Duodenal mucosa (tissue), 2 donors: ENCODE results near the gene RGS4.

Source experiments
- H3K27ac ChIP-seq: one replicate; pipeline ENCODE4 v1.7.0; 2013; ENCODE audit warnings: low read depth, low read length
- H3K27me3 ChIP-seq, 2 donors: one replicate each; pipeline ENCODE4 v1.7.0; 2013; ENCODE audit warnings: low read length in 2 of 2, control low read depth in 1 of 2; ENCODE audit not compliant: insufficient read depth in 2 of 2, control insufficient read depth in 1 of 2
- H3K36me3 ChIP-seq, 2 donors: one replicate each; pipeline ENCODE4 v1.7.0; 2013; ENCODE audit warnings: low read length in 2 of 2, control low read depth in 1 of 2; ENCODE audit not compliant: insufficient read depth in 2 of 2, control insufficient read depth in 1 of 2
- H3K4me1 ChIP-seq, 2 donors: one replicate each; pipeline ENCODE4 v1.7.0; 2013; ENCODE audit warnings: low read length in 2 of 2, control low read depth in 1 of 2; ENCODE audit not compliant: insufficient read depth in 2 of 2, control insufficient read depth in 1 of 2
- H3K4me3 ChIP-seq, 2 donors: one replicate each; pipeline ENCODE4 v1.7.0; 2013; ENCODE audit warnings: low read length in 2 of 2, low read depth in 1 of 2
- H3K9ac ChIP-seq, 2 donors: one replicate each; pipeline ENCODE4 v1.7.0; 2013; ENCODE audit warnings: low read length in 2 of 2, low read depth in 1 of 2
- H3K9me3 ChIP-seq, 2 donors: one replicate each; pipeline ENCODE4 v1.7.0; 2013; ENCODE audit warnings: low read length in 2 of 2, control low read depth in 1 of 2; ENCODE audit not compliant: control insufficient read depth in 1 of 2

Gene RGS4

DNA sequence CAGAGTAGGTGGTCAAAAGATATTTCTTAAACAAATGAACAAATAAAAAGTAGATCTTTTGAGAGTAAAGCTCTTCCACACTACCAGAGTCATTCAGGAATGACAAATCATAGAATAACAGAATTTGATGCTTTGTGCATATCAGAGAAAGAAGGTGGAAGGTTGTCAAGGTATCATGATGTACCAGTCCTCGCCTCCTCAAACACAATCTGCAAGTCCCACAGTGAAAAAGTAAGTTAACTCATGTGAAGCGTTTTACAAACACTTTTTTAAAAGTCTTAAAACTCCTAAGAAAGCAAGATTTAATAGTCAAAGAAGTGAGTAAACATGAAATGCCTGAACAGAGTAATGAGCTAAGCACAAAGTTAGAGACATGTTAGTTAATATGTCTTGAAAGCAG is 2.5 kb upstream of the RGS4 start:
- Histone ChIP-seq H3K4me1 (no peaks in the 10 kb centered on the region), H3K9ac (no peak overlapping the region), H3K9me3 (no peaks in the 10 kb centered on the region), H3K27me3 (peaks cover 11 to 18% of the 10 kb centered on the region in 2 donors), H3K27ac (no peak overlapping the region), H3K4me3 (no peak overlapping the region), H3K36me3 (no peaks in the 10 kb centered on the region)

DNA sequence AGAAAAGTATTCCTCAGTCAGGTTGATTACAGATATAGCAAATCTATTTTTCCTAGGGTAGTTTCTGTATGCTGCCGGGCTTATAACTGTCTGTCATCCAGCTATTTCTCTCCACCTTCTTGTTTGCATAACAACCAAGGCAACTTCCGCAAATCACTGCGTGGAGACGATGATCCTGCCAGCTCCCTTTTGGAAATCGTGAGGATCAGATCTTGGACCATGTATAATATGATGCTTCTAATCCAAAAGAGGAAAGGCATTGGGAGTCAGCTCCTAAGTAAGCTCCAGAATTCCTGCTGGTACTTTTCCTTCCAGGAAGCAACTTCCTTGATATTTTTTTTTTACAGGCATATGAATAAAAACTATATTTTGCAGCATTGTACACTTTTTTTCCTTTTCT is 445 bp upstream of the RGS4 start:
- H3K27me3 ChIP-seq, result peaks cover 11 to 18% of the 10 kb centered on the region in 2 donors
- H3K27ac ChIP-seq, result no peak overlapping the region
- H3K9ac ChIP-seq, result no peak overlapping the region
- H3K4me3 ChIP-seq, result peak overlapping the region in 1 of 2 donors; percentile 32
- H3K4me1 ChIP-seq, result no peaks in the 10 kb centered on the region
- no peaks in the 10 kb centered on the region for H3K36me3 ChIP-seq
- H3K9me3 ChIP-seq, result no peaks in the 10 kb centered on the region

DNA sequence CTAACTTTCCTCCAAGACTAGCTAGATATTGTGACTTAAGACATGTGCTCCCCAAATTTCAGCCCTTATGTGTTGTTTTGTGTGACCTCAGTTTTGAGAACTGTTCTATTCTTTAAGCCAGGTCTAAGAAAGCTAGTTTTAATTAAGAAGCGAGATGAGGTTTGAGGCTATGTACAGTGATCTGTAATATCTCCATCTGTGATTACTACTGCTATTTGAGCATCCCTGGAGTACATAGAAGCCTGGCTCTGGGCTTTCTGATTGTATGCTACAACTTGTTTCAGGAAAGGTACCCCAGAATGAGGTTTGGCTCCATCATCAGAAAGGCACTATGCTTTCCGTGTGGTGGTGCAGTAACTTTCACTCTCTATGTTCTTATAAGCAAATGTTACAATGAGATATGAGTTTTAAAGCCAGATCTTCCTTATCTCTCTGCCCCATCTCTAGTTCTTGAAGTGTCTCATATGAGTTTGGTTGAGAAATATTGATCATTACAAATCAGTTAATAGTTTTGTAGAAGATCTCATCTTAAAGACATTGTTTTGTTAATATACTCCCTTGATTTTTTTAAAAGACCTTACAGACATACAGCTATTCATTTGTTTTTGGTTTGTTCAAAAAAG is 605 bp downstream of the RGS4 start:
- Histone ChIP-seq H3K27me3 (peaks cover 11 to 18% of the 10 kb centered on the region in 2 donors), H3K9me3 (no peaks in the 10 kb centered on the region), H3K4me1 (no peaks in the 10 kb centered on the region), H3K9ac (no peak overlapping the region), H3K4me3 (peak overlapping the region; percentile 12 to 32), H3K27ac (no peak overlapping the region), H3K36me3 (no peaks in the 10 kb centered on the region)

DNA sequence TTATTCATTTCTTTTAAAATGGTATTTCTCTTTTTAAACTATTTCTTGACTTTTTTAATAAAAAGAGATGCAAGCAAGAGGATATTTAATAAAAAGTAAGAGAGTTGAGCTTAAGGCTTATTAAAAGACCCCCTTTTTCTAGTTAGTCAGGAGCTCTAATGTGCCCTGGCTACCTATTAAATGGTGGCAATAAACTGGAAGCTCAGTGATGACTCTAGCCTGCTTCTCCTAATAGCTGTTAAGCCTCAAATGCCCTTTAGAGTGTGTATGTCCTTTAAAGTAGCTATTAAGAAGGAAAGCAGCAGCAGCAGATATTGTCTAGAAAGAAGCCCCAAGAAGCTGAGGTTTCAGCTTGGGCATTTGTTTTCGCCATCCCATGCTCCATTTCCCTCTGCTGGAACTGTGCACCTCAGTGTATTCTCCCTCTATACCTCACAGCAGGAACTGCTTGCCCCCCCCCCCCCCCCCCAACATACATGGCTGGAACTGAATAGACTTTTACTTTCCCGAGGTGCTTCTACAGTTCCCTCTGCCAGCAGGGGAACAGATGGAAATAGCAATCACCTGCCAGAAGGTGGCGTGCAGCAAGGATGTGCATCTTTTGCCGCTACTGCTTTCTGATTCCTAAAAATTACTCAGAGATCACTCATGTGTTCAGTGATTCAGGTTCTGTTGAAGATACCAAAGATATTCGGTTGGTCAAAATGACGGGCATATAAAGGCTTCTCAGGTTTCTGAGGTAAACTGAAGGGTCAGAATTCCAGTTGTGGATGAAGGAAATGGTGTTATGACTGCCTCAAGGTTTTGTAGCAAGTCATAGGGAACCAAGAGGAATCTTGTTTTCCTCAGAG is 2.5 kb downstream of the RGS4 start:
- H3K36me3 ChIP-seq, result no peaks in the 10 kb centered on the region
- no peak overlapping the region for H3K9ac ChIP-seq
- no peaks in the 10 kb centered on the region for H3K9me3 ChIP-seq
- H3K4me1 ChIP-seq, result no peaks in the 10 kb centered on the region
- peaks cover 11 to 18% of the 10 kb centered on the region in 2 donors for H3K27me3 ChIP-seq
- H3K4me3 ChIP-seq, result no peak overlapping the region
- no peak overlapping the region for H3K27ac ChIP-seq

DNA sequence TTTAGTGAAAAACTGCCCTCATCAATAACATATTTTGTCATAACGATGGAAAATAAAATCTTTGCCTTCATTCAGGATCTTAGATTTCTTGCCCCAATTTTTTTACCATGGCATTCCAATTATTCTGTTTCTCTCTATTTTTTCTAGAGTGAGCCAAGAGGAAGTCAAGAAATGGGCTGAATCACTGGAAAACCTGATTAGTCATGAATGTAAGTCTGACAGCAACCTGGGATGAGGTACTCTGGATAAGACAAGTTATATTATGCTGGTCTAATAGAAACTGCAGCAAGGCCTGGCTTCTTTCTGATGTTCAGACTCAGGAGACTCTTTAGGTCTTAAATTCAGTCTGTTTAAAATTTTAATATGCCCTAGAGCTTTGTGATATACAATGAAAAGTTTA is 3.5 kb downstream of the RGS4 start:
- peaks cover 11 to 18% of the 10 kb centered on the region in 2 donors for H3K27me3 ChIP-seq
- H3K27ac ChIP-seq, result no peak overlapping the region

DNA sequence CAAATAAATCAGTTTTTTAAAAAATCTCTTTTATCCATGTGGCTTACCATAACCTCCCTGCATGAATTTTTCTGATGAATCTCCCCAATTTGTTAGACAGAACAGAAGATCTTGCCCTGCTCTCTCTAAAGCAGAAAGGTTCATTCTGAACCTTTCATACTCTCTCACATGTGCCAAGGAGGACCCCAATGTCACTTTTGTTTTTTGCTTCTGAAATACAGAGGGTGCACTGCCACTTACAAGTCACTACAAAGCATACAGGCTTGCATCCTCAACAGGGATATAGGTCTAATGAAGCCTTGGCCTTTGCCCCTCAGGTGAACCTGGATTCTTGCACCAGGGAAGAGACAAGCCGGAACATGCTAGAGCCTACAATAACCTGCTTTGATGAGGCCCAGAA is 4.8 kb downstream of the RGS4 start:
- H3K9me3 ChIP-seq, result no peaks in the 10 kb centered on the region
- no peaks in the 10 kb centered on the region for H3K36me3 ChIP-seq

More for the DNA sequence above, 3.5 kb downstream of the RGS4 start:
- Histone ChIP-seq H3K4me1 (no peaks in the 10 kb centered on the region), H3K9ac (no peak overlapping the region), H3K36me3 (no peaks in the 10 kb centered on the region), H3K4me3 (no peak overlapping the region), H3K9me3 (no peaks in the 10 kb centered on the region)

DNA sequence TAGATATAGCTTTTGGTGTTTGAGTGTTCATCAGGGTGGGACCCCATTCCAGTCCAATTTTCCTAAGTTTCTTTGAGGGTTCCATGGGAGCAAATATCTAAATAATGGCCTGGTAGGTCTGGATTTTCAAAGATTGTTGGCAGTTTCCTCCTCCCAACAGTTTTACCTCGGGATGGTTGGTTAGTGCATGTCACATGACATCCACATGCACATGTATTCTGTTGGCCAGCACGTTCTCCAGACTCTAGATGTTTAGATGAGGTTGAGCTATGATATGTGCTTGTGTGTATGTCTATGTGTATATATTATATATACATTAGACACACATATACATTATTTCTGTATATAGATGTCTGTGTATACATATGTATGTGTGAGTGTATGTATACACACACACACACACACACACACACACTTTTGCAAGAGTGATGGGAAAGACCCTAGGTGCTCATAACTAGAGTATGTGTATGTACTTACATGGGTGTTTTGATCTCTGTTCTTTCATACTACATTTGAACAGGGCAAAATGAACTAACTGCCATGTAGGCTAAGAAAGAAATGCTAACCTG is 5.6 kb downstream of the RGS4 start:
- no peak overlapping the region for H3K4me3 ChIP-seq
- H3K27me3 ChIP-seq, result peaks cover 0 to 1% of the 10 kb centered on the region in 2 donors
- no peaks in the 10 kb centered on the region for H3K36me3 ChIP-seq
- H3K9me3 ChIP-seq, result no peaks in the 10 kb centered on the region
- no peak overlapping the region for H3K9ac ChIP-seq
- no peaks in the 10 kb centered on the region for H3K4me1 ChIP-seq
- H3K27ac ChIP-seq, result no peak overlapping the region

More for the DNA sequence above, 4.8 kb downstream of the RGS4 start:
- Histone ChIP-seq H3K27me3 (peaks cover 8 to 9% of the 10 kb centered on the region in 2 donors), H3K4me1 (no peaks in the 10 kb centered on the region), H3K9ac (no peak overlapping the region), H3K27ac (no peak overlapping the region), H3K4me3 (no peak overlapping the region)

DNA sequence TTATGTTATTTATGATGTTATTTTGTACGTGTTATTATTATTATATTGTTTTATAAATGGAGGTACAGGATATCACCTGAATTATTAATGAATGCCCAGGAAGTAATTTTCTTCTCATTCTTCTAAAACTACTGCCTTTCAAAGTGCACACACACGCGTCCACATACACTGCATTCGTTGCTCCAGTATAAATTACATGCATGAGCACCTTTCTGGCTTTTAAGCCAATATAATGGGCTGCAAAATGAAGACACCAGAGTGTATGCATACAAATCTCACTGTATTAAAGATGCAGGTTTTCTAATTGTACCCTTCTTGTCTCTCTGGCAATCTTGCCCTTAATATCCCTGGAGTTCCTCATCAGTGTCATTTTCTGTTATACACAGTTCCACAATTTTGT is 6.9 kb downstream of the RGS4 start:
- H3K4me1 ChIP-seq, result no peaks in the 10 kb centered on the region
- no peak overlapping the region for H3K9ac ChIP-seq
- H3K36me3 ChIP-seq, result no peaks in the 10 kb centered on the region
- no peak overlapping the region for H3K4me3 ChIP-seq
- no peaks in the 10 kb centered on the region for H3K27me3 ChIP-seq
- no peak overlapping the region for H3K27ac ChIP-seq
- no peaks in the 10 kb centered on the region for H3K9me3 ChIP-seq

DNA sequence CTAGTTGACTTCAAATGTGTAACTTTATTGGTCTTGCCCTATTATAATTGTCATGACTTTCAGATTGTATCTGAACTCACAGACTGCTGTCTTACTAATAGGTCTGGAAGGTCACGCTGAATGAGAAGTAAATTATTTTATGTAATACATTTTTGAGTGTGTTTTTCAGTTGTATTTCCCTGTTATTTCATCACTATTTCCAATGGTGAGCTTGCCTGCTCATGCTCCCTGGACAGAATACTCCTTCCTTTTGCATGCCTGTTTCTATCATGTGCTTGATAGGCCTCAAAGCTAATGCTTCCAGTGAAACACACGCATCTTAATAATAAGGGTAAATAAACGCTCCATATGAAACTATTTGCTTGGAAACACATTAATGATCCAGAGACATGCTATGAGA is 7.3 kb downstream of the RGS4 start:
- Histone ChIP-seq H3K4me1 (no peaks in the 10 kb centered on the region), H3K9ac (no peak overlapping the region), H3K4me3 (no peak overlapping the region), H3K27me3 (no peaks in the 10 kb centered on the region), H3K36me3 (no peaks in the 10 kb centered on the region), H3K9me3 (no peaks in the 10 kb centered on the region), H3K27ac (no peak overlapping the region)

DNA sequence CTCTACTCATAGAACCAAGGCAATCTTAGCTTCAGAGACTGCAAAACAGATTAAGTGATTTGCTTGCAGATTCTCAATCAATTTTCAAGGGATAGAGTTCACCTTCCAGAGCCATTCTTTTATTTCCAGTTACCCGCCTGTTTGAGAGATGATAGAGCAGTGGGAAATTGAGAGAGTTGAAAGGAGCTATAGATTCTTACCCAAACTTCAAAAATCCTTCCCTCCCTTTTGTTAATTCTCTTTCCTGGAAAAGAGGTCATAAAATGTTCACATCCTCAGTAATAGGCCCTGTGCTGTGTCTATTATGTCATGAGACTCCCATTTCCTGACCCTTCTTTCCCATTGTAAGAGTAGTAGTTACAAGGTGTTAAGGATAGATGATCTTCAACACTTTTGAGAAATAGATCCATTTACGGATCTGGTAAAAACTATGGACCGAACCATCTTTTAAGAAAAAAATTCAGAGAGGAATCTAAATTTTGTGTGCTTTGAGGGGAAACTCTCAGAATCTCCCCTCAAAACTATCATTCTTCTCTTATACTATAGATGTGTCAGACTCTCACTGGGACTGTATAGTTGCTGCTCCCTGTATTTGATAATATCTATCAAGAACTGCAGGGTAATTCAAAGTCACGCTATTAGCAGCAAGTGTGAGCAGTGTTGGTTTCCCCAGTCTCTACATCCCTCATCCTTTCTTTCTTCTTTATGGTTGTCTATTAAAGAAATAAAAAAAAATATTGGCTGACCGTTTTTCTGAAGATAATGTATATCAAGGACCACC is 8.0 kb downstream of the RGS4 start:
- Histone ChIP-seq H3K36me3 (no peaks in the 10 kb centered on the region), H3K9me3 (no peaks in the 10 kb centered on the region), H3K9ac (no peak overlapping the region), H3K4me1 (no peaks in the 10 kb centered on the region), H3K27ac (no peak overlapping the region), H3K27me3 (no peaks in the 10 kb centered on the region), H3K4me3 (no peak overlapping the region)
